Activated CD8-positive, alpha-beta T cell treated with anti-CD3 and anti-CD28 coated beads, Interleukin-2, amount 10 ng/mL, durations not matched to agents 7 days and 5 days (primary cell): ENCODE data around the gene CD2AP. TPM values are rescaled to one million over a fixed set of nuclear protein-coding genes. Genes with fewer than 3 reads are reported as not detected.

ENCODE experiments used
- ATAC-seq: fragments of 150-1000 bp; cut with Tn5 transposase; one replicate; pipeline ENCODE4 v1.10.0; 2021; ENCODE audit warnings: moderate library complexity
- CTCF ChIA-PET: fragments of 350-600 bp; sonication (Branson Sonifier 250); formaldehyde crosslinking; loops from one replicate; lab custom pipeline; 2021; ENCODE audit warnings: antibody characterized with exemption; lab: Charles Lee
- POLR2A ChIA-PET: fragments of 350-600 bp; sonication (Branson Sonifier 250); formaldehyde crosslinking; loops from one replicate; lab custom pipeline; 2021; ENCODE audit warnings: antibody characterized with exemption; lab: Charles Lee
- DNase-seq: peaks from one replicate; pipeline ENCODE4 v3.0.0-alpha.2; 2020
- H3K27ac Mint-ChIP-seq: one replicate; pipeline ENCODE4 v1.8.0; 2021; ENCODE audit warnings: mild to moderate bottlenecking, mixed read lengths
- H3K27me3 Mint-ChIP-seq: one replicate; pipeline ENCODE4 v1.8.0; 2021; ENCODE audit warnings: low read depth, mixed read lengths
- H3K36me3 Mint-ChIP-seq: one replicate; pipeline ENCODE4 v1.8.0; 2021; ENCODE audit warnings: low read depth, mixed read lengths
- H3K4me1 Mint-ChIP-seq: one replicate; pipeline ENCODE4 v1.8.0; 2021; ENCODE audit warnings: low read depth, mixed read lengths
- H3K4me3 Mint-ChIP-seq: one replicate; pipeline ENCODE4 v1.8.0; 2021; ENCODE audit warnings: mild to moderate bottlenecking, mixed read lengths
- H3K9me3 Mint-ChIP-seq: one replicate; pipeline ENCODE4 v1.8.0; 2022; ENCODE audit warnings: mixed read lengths; ENCODE audit not compliant: insufficient read depth
- total RNA-seq, 2 experiments: library from RNA; stranded (reverse); gene quantifications; one replicate each; pipeline ENCODE4 v1.2.3, GENCODE V29; 2021

The CD2AP gene
- total RNA-seq, 2 experiments from 2014 or later, result 38.8 to 39.2 TPM

- H3K27ac Mint-ChIP-seq, result no peak overlapping the region
- no peak overlapping the region for H3K4me3 Mint-ChIP-seq
- no peaks in the 10 kb centered on the region for H3K4me1 Mint-ChIP-seq
- no peak for DNase-seq
- ChIA-PET CTCF (no interaction called here), POLR2A (no interaction called here)
- H3K9me3 Mint-ChIP-seq, result no peaks in the 10 kb centered on the region
- H3K27me3 Mint-ChIP-seq, result no peaks in the 10 kb centered on the region
- no peak for ATAC-seq
- peaks cover 63% of the 10 kb centered on the region for H3K36me3 Mint-ChIP-seq
Observed at GRCh38 chr6:47587493-47587892, 109.9 kb downstream of the CD2AP start.

GRCh38 chr6:47592131-47592840 lies 114.7 kb downstream of the CD2AP start:
- no peaks in the 10 kb centered on the region for H3K9me3 Mint-ChIP-seq
- no peaks in the 10 kb centered on the region for H3K4me1 Mint-ChIP-seq
- peak; percentile 30 for ATAC-seq
- no peaks in the 10 kb centered on the region for H3K27me3 Mint-ChIP-seq
- H3K27ac Mint-ChIP-seq, result no peak overlapping the region
- ChIA-PET POLR2A (interaction anchor here (1.0 kb wide), 1 partner anchor 10 kb away, joined by 3 read pairs; no protein-coding TSS in a partner anchor), CTCF (interaction anchor here (0.8 to 1.6 kb wide), 3 partner anchors 9 to 178 kb away, joined by 3 to 4 read pairs (median 4); no protein-coding TSS in a partner anchor)
- no peak overlapping the region for H3K4me3 Mint-ChIP-seq
- peaks cover 43% of the 10 kb centered on the region for H3K36me3 Mint-ChIP-seq
- DNase-seq, result no peak

GRCh38 chr6:47593979-47594378 lies 116.4 kb downstream of the CD2AP start:
- peaks cover 42% of the 10 kb centered on the region for H3K36me3 Mint-ChIP-seq
- no peaks in the 10 kb centered on the region for H3K9me3 Mint-ChIP-seq
- no peak overlapping the region for H3K27ac Mint-ChIP-seq

GRCh38 chr6:47595785-47596184 lies 118.2 kb downstream of the CD2AP start:
- Mint-ChIP-seq H3K4me3 (no peak overlapping the region), H3K4me1 (no peaks in the 10 kb centered on the region), H3K36me3 (peaks cover 38% of the 10 kb centered on the region), H3K27ac (no peak overlapping the region), H3K9me3 (no peaks in the 10 kb centered on the region), H3K27me3 (no peaks in the 10 kb centered on the region)
- CTCF ChIA-PET, result interaction anchor here (1.0 kb wide), 1 partner anchor 181 kb away, joined by 3 read pairs; no protein-coding TSS in a partner anchor
- DNase-seq, result no peak
- ATAC-seq, result no peak
- POLR2A ChIA-PET, result no interaction called here

More at GRCh38 chr6:47593979-47594378, 116.4 kb downstream of the CD2AP start:
- DNase-seq (no peak), ATAC-seq (no peak)
- ChIA-PET POLR2A (interaction anchor here (0.6 kb wide), 1 partner anchor 8 kb away, joined by 3 read pairs; no protein-coding TSS in a partner anchor), CTCF (interaction anchor here (0.7 kb wide), 1 partner anchor 186 kb away, joined by 3 read pairs; no protein-coding TSS in a partner anchor)
- Mint-ChIP-seq H3K4me3 (no peak overlapping the region), H3K27me3 (no peaks in the 10 kb centered on the region), H3K4me1 (no peaks in the 10 kb centered on the region)

- POLR2A ChIA-PET, result no interaction called here
- Mint-ChIP-seq H3K4me3 (no peak overlapping the region), H3K4me1 (no peaks in the 10 kb centered on the region), H3K36me3 (peaks cover 31% of the 10 kb centered on the region), H3K27ac (peak overlapping the region; percentile 43), H3K9me3 (no peaks in the 10 kb centered on the region), H3K27me3 (no peaks in the 10 kb centered on the region)
- ATAC-seq, result no peak
- CTCF ChIA-PET, result no interaction called here
- no peak for DNase-seq
Observed at GRCh38 chr6:47598367-47598766, 120.8 kb downstream of the CD2AP start.

- DNase-seq (no peak), ATAC-seq (no peak)
- Mint-ChIP-seq H3K27me3 (no peaks in the 10 kb centered on the region), H3K4me3 (no peak overlapping the region), H3K27ac (no peak overlapping the region), H3K4me1 (peaks cover 4% of the 10 kb centered on the region), H3K36me3 (peaks cover 31% of the 10 kb centered on the region), H3K9me3 (no peaks in the 10 kb centered on the region)
- ChIA-PET CTCF (no interaction called here), POLR2A (interaction anchor here (1.1 kb wide), 1 partner anchor 122 kb away, joined by 5 read pairs; the partner anchor contains the start of gene CD2AP)
Observed at GRCh38 chr6:47599512-47599911, 121.9 kb downstream of the CD2AP start.

- H3K27ac Mint-ChIP-seq, result no peak overlapping the region
- ChIA-PET POLR2A (no interaction called here), CTCF (no interaction called here)
- DNase-seq (no peak), ATAC-seq (no peak)
- H3K36me3 Mint-ChIP-seq, result peaks cover 26% of the 10 kb centered on the region
- no peaks in the 10 kb centered on the region for H3K9me3 Mint-ChIP-seq
- no peak overlapping the region for H3K4me3 Mint-ChIP-seq
- H3K4me1 Mint-ChIP-seq, result peaks cover 9% of the 10 kb centered on the region
- no peaks in the 10 kb centered on the region for H3K27me3 Mint-ChIP-seq
Observed at GRCh38 chr6:47603227-47603626, 125.6 kb downstream of the CD2AP start.

- H3K36me3 Mint-ChIP-seq, result peaks cover 29% of the 10 kb centered on the region
- no peak overlapping the region for H3K4me3 Mint-ChIP-seq
- CTCF ChIA-PET, result no interaction called here
- no peaks in the 10 kb centered on the region for H3K27me3 Mint-ChIP-seq
- no peak overlapping the region for H3K27ac Mint-ChIP-seq
- H3K4me1 Mint-ChIP-seq, result peaks cover 9% of the 10 kb centered on the region
- POLR2A ChIA-PET, result no interaction called here
- H3K9me3 Mint-ChIP-seq, result no peaks in the 10 kb centered on the region
- no peak for ATAC-seq
- DNase-seq, result no peak
Observed at GRCh38 chr6:47603995-47604394, 126.4 kb downstream of the CD2AP start.

- Mint-ChIP-seq H3K4me3 (no peak overlapping the region), H3K27ac (no peak overlapping the region), H3K4me1 (no peaks in the 10 kb centered on the region), H3K9me3 (no peaks in the 10 kb centered on the region), H3K36me3 (peaks cover 55% of the 10 kb centered on the region), H3K27me3 (no peaks in the 10 kb centered on the region)
- POLR2A ChIA-PET, result no interaction called here
- ATAC-seq (no peak), DNase-seq (no peak)
- CTCF ChIA-PET, result interaction anchor here (0.7 kb wide), 1 partner anchor 9 kb away, joined by 3 read pairs; no protein-coding TSS in a partner anchor
Observed at GRCh38 chr6:47621838-47622449, 144.4 kb downstream of the CD2AP start.

- no peaks in the 10 kb centered on the region for H3K27me3 Mint-ChIP-seq
- ChIA-PET CTCF (interaction anchor here (3.3 kb wide), 1 partner anchor 107 kb away, joined by 15 read pairs; no protein-coding TSS in a partner anchor), POLR2A (interaction anchor here (0.8 kb wide), 1 partner anchor 212 kb away, joined by 3 read pairs; no protein-coding TSS in a partner anchor)
- DNase-seq (no peak), ATAC-seq (no peak)
- H3K4me1 Mint-ChIP-seq, result peaks cover 7% of the 10 kb centered on the region
- no peak overlapping the region for H3K27ac Mint-ChIP-seq
- H3K36me3 Mint-ChIP-seq, result peaks cover 17% of the 10 kb centered on the region
- H3K4me3 Mint-ChIP-seq, result no peak overlapping the region
- no peaks in the 10 kb centered on the region for H3K9me3 Mint-ChIP-seq
Observed at GRCh38 chr6:47626782-47627181, 149.2 kb downstream of the CD2AP start.

- DNase-seq, result no peak
- Mint-ChIP-seq H3K9me3 (no peaks in the 10 kb centered on the region), H3K27ac (peak overlapping the region; percentile 46), H3K4me3 (no peak overlapping the region), H3K4me1 (peaks cover 12% of the 10 kb centered on the region), H3K27me3 (peaks cover 2% of the 10 kb centered on the region), H3K36me3 (peaks cover 5% of the 10 kb centered on the region)
- no peak for ATAC-seq
- ChIA-PET POLR2A (no interaction called here), CTCF (interaction anchor here (1.4 to 6.4 kb wide), 4 partner anchors 11 to 158 kb away, joined by 3 to 93 read pairs (median 24); partner anchors contain the start of gene OPN5)
Observed at GRCh38 chr6:47628448-47629272, 151.1 kb downstream of the CD2AP start.
